Embryonic facial prominence (tissue), 1 donor: Measurements from ENCODE around the gene KRT8.
"Not testable (repeated sequence)": the region's sequence is repeated elsewhere in the genome, so short reads cannot be mapped to it uniquely, and the experiment has no call there.

ENCODE experiments used
- DNase-seq: peaks from one replicate; pipeline ENCODE4 v3.0.0-alpha.2; 2016; ENCODE audit errors: extremely low spot score

KRT8 gene

DNA sequence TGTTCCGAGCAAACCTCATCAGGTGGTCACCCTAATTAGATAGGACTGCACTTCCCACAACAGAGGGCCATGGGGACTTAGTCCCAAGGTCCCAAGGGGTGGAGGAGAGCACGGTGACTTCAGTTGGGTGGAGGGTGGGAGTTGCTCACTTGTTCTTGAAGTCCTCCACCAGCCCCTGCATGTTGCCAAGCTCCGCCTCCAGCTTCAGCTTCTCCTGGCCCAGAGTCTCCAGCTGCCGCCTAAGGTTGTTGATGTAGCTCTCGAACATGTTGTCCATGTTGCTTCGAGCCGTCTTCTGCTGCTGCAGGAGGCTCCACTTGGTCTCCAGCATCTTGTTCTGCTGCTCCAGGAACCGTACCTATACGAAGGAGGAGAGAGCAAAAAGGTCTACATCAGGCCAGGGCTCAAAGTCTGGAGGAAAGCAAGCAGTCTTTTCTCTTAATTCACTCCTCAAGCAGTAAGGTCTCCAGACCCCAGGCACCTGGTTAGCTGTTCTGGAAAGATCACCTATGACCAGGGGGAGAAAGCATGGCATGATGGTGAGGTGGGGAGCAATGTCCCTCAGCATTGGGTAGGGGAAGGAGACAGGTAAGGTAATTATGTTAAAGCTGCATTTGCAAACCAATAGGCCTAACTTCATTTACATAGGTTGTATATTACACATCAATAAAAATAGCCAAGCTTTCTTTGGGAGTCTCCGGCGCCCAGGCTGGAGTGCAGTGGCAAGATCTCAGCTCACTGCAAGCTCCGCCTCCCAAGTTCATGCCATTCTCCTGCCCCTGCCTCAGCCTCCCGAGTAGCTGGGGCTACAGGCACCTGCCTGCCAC lies 2.9 kb downstream of the KRT8 start:
- no peak for DNase-seq

DNA sequence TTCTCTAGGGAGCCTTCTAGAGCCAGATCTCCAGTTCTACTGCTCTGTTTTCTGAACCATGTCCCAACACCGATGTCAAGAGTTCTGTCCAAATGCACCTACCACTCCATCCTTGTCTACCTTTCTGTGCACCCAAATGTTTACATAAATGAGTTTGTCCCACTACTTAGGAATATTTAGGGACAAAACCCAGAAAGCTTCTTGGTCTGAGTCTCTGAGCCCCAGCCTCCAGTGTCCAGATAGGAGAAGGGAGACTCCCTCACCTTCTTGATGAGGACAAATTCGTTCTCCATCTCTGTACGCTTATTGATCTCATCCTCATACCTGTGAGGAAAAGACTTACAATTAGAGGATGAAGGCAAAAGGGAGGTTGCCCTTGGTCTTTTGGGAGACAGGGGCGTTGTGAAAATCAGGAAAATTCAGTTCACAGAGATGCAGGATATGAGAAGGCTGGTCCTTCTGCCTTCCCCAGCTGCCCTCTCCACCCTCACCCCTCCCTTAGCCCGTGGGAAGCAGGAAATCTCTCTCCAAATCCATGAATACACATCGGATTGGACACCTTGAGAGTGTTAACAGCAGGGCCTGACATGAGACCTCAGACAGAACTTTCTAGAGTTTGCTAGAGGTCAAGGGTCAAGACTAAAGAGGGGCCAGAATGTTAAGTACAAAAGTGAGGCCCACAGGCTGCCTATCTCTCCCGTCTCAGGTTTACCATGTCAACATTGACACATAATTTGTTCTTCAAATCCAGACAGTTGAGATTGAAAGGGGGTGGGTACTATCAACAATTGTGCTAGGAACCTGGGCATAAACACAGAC lies 3.8 kb downstream of the KRT8 start:
- no peak for DNase-seq

DNA sequence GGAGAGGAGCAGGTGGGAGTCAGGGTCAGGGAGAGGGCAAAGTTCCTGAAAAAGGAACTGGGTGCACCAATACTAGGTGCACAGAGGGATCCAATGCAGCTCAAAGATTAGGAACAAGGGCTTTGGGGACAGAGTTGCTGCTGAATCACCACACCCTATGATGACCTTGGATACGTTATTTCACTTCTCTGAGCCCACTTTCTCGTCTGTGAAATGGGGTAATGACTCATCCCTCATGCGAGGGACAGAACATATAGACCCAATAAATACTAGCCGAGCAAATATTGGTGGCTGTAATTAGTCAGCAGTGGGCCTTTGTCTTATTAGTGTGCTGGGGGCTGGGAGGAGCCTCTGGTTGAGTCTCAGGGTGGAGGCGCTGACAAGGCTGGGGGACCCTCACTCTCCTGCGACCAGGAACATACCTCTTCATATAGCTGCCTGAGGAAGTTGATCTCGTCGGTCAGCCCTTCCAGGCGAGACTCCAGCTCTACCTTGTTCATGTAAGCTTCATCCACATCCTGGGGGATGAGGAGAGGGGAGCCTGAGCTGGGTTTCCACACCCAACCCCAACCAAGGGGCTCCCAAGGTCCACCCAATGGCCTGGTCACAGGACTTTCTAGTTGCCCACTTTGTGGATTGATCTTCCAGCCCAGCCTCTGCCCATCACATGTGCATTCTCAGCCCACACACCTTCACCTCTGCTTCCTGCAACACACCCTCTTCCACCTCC lies 4.5 kb downstream of the KRT8 start:
- DNase-seq = no peak

DNA sequence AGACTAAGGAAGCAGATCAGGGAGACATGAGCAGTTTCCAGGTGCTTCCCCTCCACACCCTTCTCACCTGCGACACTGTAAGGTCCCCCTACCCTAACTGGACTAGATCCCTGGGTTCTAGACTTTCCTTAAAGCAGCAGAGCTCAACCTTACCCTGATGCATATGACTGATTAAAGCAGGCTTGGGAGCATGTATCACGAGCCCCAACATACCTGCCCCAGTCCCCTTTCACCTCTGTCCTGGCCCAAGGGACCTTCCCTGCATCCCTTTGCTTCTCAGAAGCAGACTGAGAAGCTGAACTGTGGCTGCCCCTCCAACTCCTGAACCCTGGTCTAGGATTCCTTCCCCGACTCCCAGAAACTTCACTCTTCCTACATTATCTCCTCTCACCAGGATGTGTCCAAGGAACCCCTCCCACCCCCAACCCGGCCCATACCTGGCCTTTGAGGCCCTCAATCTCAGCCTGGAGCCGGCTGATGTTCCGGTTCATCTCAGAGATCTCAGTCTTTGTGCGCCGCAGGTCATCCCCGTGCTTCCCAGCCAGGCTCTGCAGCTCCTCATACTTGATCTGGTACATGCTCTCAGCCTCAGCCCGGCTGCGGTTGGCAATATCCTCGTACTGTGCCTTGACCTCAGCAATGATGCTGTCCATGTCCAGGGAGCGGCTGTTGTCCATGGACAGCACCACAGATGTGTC lies 5.4 kb downstream of the KRT8 start:
- DNase-seq = no peak

DNA sequence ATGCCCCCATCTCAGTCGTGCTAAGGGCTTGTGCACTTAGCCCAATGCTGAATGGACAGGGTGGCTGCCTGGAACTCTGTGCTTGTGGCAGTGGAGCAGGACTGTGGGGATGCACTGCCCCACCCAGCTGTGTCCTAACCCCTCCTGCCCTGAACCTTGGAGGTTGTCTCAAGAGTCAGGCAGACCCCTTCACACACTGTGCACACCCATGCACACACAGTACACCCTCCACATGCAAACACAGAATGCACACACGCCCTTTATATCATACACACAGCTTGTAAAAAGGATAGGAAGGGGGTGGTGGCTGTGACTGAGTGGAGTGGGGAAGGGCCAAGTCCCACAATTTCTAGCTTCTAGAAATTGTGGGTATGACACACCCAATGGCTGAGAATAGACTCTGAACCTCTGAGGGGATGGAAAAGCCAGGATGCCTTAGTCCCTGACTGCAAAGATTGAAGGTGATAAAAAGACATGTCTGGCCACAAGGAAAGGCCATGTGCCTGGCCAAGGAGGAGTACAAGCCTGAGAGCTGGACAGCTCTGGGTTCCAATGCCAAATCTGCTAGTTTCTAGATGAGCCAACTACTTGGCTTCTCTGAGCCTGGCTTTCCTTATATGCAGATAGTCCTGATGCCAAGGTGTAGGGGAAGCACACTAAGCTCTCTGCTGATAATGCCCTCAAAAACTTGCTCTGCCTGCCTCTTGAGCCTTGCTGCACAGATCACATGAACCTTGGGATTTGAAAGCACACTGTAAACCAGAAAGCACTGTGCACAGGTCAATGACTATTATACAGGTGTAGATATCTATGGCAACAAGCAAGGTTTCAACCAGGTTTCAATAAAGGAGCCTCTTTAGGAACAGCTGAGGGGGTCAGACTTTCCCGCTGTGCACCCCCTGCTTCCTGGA lies 8.4 kb downstream of the KRT8 start:
- no peak for DNase-seq

DNA sequence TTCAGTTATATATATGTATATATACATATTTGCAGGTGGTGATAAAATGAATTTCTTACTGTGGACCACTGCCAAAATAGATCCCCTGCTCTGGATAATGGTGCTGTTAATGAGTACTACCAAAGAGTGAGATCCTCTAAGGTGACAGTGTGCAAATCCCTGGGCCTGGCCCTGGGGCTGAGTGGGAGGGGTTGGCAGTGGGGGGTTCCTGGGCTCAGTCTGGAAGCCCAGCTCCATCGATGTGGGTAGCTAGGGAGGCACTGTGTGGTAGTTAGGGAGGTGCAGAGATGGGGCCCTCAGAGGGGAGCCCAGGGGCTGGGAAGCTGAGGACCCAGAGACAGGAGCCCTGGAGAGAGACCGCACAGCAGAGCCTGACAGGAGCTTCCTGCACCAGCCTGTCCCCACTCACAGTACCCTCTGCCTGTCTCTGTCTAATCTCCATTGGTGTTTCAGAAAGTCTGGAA lies 9.1 kb downstream of the KRT8 start:
- no peak for DNase-seq

DNA sequence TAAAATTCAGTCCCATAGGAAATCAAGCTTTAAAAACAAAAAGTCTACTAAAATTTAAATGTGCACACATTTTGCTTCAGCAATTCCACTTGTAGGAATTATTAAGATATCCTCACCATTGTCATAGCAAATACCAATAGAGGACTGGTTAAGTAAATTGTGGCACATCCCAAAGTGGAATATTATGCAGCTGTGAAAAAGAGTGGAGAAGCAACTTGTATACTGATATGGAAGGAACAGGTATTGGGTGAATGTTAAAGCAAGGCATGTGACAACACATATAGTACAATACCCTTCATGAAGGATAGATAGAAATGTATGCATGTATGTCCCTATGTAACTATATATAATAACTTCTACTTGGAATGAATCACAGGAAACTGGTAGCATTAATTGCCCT lies 11.9 kb downstream of the KRT8 start:
- DNase-seq = no peak

DNA sequence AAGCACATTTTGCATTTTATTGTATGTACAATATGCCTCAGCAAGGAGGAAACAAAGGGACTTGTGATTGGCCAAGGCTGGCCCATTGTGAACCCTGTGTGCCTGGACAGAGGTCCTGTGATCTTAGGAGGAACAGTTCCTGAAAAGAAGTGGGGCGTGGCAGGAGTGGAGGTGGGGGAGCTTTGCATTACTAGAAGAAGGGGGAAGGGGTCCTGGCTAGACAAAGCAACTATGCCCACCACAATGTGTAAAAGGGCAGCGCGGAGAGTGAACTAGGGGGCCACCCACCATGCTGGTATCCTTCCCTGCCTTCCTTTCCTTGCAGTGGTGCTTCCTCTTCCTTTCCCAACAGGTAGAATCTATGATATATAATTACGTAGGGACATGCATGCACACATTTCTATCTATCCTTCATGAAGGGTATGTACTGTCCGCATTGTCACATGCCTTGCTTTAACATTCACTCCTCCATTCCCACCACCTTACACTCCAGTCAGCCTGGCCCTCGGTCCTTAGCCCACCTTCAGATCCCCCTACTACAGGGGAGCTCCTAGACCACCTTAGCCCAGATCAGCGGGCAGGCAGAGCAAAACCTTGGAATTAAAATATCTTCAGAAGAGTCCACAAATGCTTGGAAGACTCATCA lies 12.5 kb downstream of the KRT8 start:
- DNase-seq = no peak

DNA sequence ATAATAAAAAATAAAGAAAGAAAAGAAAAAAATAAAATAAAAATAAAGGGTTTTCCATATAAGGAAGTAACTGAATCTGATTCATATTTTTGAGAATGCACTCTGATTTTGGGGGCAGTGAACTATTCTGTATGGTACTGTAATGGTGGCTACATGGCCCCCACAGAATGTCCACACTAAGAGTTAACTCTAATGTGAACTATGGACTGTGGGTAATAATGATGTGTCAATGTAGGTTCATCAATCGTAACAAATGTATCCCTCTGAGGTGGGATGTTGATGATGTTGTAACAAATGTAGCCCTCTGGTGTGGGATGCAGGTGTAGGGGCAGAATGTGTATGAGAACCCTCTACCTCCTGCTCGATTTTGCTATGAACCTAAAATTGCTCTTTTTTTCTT lies 13.8 kb downstream of the KRT8 start:
- DNase-seq = no peak

DNA sequence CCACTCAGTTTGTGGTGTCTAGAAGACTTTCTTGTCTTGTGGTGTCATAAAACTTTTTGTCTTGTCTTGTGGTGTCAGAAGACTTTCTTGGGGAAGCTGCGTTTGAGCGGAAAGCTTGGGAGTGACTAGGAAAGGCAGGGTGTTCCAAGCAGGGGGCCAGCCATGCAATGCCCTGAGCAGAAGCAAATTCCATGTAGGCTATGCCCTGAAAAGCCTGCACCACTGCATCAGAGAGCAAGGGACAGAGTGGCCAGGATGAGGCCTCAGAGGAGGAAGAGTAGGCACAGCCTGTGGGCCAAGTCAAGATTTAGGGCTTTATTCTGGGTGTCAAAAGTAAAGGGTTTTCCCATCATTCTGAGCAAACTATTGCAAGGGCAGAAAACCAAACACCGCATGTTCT lies 14.5 kb downstream of the KRT8 start:
- DNase-seq = no peak

DNA sequence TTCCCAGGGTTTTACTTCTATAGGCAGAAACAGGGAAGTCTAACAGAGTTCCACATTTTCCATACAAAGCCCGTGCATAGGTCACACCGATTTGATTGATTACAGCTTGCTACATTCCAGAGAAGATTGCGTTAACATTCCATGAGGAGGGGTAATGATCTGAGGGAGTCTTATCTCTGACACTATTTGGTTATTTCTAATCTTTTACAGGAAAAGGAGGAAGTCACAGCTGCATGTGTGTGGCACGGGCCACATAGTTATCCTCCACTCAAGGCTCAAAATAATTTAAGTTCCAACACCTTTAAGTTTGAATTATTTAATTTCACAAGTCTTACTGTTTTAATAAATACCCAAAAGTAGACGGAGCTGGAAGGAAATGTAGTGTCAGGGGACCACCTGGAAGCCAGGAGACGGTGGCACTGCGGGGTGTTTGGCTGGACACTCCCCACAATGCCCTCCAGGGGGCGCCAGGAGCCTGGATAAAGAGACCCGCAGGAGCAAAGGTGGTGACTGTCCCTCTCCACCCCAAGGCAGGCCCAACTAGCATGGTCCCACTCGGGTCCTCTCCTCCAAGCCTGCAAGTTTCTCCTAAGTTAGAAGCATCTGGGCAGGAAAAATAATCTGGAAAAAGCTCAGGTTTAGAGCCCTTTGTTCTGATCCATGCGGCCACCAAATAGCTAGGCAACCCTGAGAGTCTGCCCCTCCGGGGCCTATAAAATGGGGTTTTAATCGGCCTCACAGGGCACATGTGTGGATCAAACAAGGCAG lies 20.2 kb downstream of the KRT8 start:
- no peak for DNase-seq

DNA sequence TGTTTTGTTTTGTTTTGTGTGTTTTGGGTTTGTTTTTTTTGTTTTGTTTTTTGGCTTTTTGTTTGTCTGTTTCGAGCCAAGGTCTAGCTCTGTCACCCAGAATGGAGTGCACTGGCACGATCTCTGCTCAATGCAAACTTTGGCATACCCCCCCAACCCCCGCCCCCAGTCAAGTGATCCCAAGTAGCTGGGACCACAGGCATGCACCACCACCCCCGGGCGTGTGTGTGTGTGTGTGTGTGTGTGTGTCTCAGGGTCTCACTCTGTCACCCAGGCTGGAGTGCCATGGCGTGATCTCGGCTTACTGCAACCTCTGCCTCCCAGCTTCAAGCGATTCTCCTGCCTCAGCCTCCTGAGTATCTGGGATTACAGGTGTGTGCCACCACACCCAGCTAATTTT lies 24.4 kb downstream of the KRT8 start:
- not testable (repeated sequence) for DNase-seq

DNA sequence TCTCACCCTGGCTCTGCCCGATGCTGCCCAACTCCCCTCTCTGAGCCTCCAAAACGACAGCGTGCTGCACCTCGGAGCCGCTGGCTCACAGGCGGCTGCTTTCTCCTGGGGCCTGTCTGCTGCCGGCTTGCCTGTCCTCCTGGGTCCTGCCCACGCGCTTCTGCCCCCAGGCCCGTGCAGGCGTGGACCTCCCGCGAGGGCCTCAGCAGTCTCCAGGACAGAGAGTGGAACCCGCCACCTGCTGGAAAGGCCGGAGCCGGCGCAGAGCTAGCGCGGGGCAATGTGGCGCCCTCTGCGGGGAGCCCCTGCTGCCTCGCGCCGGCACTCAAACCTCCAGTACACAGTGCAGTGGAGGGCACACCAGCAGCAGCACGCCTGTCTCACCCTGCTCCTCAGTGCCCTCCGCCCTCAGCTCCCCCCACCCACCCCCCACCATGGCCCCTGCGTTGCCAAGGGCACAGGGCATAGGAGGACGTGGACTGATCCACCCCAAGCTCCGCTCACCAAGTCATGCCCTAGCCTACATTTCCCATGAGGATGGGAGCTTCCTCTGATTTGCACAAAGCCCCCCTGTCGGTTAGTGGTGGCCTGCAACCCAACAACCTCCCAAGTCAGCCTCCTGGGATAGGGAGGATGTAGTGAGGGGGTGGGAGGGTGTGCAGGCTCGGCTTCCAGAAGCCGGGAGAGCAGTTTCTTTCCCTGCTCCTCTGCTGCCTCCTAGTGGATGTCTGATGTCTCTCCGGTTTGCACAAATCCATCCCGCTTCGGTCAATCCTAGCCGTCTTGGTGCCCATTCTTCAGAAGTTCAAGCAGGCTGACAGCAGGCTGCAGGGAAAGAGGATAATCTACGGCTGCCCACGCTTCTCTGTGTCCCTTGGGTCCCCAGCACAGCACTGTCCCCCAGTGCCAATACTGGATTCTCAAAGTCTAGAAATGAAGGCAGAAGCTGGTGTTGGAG lies 25.2 kb downstream of the KRT8 start:
- peak; percentile 75 for DNase-seq

DNA sequence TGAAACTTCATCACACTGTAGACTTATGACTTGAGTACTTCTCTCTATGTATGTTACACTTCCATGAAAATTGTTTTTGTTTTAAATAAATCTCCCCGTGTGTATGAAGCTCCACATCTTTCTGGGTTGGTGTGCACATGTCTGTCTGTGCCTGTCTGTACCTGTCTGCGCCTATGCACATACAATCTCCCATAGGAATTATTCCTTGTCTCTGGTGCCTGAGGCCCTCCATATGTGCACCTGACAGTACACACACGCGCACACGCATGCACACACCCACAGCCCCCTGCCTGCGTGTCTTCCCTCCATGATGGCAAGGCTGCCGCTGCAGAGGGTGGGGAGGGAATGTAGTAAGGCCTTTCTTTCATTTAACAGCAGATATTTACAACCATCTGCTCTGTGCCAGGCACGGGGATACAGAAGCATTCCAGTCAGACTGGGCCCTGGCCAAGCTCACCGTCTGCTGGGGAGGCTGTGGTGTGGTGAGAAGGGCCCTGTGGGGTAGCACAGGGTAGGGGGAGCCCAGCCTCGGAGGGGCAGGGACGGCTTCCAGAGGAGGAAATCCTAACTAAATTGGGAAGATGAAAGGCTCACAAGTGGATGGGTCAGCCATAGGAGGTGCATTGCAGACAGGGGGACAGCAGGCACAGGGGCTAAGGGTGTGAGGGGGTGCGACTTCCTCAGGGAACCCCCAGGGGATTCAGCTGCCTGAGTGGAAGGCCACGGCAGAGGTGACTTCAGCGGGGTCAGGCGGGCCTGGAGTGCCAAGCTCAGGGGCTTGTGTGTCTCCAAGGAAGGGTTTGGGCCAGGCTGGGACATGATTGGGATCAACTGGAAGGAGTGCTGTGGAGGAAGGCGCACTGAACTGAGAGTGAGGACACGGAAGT lies 26.1 kb downstream of the KRT8 start:
- DNase-seq = no peak

DNA sequence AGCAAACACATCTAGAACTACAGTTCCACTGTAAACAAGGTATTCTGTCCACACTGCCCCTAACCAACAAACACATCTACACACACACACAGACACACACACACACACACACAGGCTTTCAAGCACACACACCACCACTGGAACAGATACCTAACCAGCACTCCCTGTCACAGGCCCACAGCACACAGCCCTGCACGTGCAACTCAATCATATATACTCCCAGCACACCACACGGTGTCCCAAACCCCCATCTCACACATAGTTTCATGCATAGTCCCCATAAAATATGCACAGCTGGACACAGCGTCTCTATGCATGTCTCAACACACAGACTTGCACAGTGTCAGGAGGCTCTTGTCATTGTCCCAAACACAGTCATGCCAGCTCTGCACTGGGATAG lies 27.6 kb downstream of the KRT8 start:
- DNase-seq = no peak

DNA sequence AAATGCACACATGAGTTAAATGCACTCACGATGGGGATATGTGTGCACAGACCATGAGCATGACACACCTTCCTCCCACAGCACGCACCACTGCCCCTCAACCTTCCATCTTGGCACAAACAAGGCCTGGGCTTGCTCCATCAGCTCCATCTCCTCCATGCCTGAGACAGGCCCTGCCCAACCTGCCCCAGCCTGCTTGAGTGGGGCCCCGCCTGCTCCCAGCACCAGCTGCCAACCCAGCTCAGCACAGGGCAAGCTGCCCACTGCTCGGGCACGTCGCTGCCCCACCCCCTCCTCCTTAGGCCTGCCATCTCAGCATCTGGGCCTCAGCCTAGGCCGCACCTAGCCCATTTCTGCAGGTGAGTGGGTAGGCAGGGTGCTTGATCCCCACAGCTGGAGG lies 28.5 kb downstream of the KRT8 start:
- DNase-seq = no peak
